Activated CD4-positive, CD25-positive, alpha-beta regulatory T cell treated with anti-CD3 and anti-CD28 coated beads, Interleukin-2, amount 50 U/mL, for 72 hours (primary cell): ENCODE data around the gene SEMA3A.
"Not testable (repeated sequence)": the region's sequence is repeated elsewhere in the genome, so short reads cannot be mapped to it uniquely, and the experiment has no call there.

Experiments used
- DNase-seq: peaks from one replicate; pipeline ENCODE4 v3.0.0; 2021

The SEMA3A gene

DNA sequence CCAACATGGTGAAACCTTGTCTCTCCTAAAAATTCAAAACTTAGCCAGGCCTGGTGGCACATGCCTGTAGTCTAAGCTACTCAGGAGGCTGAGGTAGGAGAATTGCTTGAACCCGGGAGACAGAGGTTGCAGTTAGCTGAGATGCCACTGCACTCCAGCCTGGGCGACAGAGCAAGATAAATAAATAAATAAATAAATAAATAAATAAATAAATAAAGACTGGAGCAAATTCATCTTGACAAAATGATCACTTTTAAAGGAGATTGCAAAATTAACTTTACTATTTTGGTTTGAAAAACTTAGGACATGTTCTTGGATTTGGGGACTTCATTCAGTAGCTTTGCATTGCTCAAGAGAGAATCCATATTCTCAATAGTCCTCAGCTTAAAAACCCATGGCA is 137.0 kb downstream of the SEMA3A start:
- no peak for DNase-seq

DNA sequence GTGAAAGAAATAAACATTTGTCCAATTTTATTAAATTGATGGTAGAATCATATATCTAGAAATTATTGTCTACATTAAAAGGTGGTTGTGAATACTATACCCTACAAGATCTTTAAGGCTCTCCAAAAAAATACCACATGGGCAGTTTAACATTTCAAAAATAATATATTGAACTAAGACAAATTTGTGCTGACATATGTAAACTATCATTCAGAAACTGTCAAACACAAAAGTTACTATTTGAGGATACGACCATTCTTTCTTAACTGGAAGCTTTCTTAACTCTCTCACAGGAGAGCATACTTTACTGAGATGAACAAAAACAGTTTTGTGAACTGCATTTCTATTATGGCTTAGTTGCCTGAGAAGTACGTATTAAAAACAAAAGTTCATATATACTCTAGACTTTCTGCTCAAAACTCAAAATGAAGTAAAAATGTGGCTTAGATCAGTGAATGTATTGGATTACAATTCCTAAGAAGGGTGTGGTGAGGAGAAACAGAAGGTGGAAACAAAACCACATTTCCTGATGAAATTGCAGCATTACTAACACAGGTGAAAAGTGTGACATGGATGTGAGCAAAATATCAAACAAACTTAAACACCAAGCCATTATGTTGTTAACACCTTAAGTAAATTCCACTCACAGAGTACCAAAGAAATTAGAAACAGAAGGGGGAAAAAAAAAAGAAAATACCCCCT is 138.5 kb downstream of the SEMA3A start:
- no peak for DNase-seq

DNA sequence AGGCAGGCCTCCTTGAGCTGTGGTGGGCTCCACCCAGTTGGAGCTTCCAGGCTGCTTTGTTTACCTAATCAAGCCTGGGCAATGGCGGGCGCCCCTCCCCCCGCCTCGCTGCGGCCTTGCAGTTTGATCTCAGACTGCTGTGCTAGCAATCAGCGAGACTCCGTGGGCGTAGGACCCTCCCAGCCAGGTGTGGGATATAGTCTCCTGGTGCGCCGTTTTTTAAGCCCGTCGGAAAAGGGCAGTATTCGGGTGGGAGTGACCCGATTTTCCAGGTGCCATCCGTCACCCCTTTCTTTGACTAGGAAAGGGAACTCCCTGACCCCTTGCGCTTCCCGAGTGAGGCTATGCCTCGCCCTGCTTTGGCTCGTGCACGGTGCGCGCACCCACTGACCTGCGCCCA is 139.4 kb downstream of the SEMA3A start:
- not testable (repeated sequence) for DNase-seq

DNA sequence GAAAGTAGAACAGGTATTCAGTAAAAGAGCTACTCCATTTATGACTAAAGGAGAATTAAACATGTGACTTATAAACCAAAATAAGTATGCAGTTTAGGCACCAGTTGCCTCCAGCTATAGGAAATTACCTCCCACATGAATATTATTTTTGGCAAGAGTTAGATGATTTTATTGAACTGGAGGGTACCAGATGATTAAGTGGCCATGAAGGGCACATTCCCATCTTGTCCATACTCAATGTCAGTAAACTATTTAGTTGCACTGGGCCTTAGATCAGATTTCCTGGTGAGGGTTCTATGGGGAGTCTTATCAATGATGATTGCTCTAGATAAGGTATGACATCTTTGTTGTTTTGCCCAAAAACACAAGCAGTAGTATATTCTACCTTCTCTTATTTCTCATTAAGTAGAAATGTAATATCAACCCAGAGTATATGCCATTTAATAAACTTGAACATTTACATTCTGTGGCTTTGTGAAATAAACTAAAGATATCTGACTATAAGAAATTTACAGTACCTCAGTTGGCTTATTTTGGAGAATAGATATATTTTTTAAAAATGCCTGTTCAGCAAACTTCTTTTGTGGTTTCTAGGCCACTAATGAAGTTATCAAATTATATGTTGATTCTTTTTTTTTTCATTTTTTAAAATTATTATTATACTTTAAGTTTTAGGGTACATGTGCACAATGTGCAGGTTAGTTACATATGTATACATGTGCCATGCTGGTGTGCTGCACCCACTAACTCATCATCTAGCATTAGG is 145.3 kb downstream of the SEMA3A start:
- no peak for DNase-seq

DNA sequence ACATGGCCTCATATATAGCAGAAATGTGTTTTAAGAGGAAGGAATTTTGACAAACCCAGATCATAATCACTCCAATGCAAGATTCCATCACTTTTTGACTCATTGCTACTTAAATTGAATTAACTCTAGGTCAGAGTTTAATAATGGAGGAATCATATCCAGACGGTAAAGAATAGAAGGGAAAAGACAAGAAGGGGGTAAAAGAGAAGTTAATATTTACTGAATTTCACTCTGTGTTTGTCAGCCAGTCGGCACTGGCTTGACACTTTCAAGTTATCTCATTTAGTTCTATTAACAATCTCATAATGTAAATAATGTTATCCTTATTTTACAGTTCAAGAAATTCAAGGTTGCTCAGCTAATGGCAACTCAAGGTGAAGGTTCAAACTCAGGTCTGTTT is 147.5 kb downstream of the SEMA3A start:
- DNase-seq, result no peak

DNA sequence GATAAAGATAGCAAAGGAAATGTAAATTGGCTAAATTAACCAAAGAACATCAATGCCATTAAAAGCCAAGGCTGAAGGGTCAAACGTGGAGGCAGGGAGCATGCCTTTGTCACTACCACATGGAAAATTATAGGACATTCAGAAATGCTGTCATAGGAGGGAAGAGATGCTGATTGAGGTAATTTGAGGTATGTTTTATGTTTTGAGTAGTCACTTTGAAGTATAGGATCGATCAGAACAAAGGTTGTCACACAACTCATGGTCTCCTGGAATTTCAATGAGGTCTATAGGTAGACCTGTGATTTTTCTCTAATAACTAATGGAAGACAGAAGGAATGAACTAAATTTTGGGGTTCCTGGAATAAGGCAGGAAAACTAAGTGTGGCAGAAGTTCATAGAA is 149.8 kb downstream of the SEMA3A start:
- no peak for DNase-seq

DNA sequence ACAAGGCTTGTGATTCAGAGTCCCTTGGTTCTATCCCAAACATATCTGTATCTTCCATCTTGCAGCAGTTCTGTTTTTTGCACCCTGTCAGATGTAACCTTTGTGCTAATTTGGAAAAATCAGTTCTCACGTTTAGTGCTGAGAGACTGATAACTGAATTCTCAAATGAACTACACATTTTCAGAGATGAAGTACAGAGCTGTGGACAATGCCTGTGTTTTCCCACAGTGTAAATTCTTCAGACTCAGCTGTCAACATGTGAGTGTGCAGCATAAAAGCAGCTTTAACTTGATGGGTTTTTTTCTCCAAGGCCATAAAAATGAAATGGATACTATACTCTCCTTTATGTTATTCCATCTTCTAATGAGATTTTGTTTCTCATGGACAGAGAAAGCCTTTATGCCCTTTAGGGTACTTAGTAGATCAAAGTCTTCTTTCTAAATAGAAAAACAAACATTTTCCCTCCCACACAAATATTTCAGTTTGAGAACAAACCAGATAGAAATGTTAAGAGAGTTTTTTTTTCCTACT is 150.9 kb downstream of the SEMA3A start:
- DNase-seq, result no peak

DNA sequence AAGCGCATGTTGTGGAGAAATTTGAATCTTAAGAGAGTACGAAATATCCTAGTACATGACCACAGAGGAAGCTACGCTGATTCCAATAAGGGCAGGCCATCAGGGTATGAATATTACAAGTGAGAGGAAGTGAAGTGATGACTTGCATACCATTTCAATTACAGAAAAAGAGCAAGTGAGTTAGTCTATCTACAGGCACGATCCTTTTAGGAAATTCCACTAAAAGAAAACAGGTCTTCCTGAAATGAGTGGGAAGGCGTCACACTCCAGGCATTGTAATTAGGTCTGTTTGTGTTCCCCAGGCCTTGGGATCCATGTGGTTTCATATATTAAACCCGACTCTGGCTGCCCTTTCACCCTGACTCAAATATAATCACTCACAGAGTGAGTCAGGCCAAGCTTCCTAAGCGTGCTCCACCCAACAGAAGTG is 152.5 kb downstream of the SEMA3A start:
- DNase-seq, result no peak

DNA sequence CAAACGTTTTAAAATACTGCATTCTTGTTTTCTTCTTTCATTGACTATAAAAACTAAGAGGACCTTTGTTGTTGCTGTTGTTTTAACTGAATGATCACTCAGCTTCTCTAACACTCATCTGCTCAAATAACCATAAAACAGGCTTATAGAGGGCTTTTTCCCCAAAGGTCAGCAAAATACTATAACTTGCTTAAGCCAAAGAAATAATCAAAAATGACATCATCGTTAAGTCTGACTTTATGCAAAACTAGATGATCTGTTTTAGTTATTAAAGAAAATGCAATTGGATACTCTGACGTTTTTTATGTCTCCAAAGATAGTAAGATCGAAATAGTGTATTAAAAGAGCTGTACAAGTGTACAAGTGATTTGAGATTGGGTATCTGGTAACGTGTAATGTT is 152.9 kb downstream of the SEMA3A start:
- no peak for DNase-seq

DNA sequence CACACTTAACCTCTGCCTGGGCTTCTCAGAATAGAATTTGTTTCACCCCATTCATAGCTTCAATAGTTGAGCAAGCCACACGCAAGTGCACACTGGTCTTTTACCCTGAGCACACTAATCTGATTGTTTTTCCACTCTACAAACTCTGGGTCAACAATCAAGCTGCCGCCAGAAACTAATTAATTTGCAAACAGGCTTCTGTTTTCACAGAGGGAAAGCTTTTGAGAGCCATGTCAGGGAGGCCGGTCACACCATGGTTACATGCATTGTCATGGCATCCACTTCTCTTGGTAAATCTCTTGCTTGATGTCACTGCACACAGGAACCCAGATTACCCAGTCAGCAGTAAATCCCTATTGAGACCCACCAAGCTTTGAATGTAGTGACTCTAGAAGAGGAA is 154.2 kb downstream of the SEMA3A start:
- no peak for DNase-seq

DNA sequence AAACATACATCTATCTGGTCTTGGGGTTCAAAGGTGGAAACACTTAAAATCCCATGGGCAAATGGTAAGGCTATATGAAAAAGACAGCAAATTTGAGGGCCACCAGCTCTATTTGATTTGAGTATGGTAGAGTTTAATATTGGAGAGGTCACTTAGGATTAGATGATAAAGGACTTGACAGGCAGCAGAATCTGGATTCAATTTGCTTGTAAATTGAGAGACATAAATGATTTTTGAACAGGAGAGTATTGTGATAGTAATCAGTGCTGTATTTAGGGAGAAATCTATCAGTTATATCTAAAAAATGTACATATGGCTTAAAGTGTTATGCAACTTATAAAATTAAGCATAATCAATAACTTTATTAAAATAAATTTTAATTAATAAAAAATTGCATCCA is 155.2 kb downstream of the SEMA3A start:
- no peak for DNase-seq

DNA sequence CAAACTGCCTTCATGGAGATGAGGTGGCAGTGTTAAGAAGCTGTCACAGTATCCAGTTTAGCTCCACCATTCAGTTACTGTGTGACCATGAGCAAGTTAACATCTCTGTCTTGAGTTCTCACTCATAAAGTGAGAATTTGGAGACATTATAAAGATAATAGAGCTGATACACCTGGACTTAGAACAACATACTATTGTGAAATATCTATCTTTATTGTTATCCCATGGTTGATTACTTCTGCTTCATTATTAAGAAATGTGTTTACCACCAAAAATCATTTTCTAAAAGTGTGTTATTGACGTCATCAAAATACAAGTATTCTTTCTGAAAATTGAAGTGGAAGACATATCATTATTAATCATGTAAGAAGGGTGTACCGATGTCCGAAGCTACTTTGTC is 166.9 kb downstream of the SEMA3A start:
- no peak for DNase-seq

DNA sequence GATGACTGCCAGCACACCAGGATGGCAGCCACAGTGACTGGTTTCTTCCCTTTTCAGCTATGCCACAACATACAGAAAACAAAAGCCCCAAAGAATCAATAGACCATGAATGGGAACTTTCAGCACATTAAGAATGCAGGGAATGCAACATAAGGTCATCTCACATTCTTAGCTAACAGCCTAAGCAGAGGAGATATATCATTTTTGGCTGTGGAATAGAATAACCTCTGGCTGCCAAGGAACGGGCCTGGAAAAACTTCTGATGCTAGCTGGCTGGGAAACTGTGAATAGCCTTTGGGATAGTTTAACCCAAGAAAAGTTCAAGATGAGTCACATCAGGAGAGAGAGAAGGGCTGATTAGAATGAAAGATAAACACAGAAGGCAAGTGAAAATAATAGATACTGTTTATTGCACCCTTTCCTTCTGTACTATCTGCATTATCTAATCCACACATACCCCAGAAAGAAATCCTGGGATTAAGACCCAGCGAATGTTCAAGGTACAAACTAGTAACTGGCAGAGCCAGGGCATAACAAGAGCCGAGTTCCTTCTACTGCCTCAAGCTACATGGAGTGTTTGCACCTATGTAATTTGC is 169.2 kb downstream of the SEMA3A start:
- DNase-seq, result no peak

DNA sequence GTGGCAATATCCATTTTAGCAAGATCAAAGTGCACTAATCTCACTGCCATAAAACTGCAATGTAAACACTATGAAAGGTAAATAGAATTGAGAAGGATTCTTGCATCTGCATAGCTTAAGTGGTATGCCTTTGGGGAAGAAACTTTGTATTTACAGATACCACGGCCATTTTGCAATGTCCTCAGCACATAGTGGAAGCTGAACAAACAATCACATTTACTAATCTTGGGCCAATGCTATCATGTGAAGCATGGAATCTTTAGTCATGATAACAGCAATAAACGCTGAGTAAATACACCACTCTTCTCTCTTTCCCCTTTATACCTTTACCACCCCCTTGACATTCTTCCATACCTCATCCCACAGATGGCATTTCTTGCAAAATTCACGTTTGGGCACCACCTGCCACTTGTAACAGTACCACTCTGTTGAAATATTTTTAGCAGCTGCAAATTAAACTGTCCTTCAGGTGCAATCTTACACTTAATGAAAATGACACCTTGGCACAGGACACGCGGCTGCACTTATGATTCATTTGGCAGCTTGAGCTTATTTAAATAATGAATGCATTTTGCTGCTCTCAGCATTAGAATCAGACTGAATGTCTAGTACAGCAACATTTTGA is 171.8 kb downstream of the SEMA3A start:
- no peak for DNase-seq

DNA sequence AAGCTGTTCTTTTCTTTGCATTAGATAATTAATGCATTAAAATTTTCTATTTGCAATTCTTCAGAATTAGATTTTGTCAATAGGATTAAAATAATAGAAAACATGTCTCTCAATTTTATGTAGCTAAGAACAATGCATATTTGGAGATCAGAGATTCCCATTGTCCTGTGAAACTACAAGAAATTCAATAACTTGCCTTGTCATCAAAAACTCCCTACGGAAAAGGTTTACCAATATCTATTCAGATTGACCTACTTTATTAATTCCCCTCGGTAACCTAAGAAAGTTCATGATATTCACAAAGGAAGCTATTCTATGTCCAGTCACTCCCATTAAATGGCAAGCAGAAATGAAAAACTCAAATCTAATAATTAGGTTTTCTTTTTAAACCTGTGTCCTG is 172.6 kb downstream of the SEMA3A start:
- DNase-seq, result no peak

DNA sequence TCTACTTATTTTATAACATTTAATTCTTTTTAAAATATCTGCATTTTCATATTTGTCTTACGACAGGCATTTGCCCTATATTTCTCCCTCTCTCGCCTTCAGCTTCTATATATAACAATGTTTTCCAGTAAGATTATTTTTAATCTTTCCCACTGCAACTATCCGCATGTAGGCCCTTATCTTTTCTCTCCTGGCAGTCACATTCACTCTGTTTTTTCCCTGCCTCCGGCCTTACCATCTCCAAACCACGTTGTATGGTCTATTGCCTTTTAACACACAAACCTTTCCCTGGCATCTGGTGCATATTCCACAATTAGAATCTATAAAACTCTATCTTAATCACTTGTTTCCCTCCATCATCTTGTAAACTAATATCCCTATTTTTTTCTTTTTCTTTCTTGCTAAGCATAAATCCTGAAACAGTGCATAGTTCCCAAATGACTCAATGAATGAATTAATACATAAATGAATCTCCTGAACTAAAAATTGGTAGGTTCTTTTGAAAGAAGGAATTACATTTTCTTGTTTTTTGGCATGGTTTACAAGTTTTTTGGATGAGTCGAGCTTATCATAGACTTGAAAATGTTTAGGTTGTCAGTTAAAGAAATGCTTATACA is 173.2 kb downstream of the SEMA3A start:
- DNase-seq, result no peak

DNA sequence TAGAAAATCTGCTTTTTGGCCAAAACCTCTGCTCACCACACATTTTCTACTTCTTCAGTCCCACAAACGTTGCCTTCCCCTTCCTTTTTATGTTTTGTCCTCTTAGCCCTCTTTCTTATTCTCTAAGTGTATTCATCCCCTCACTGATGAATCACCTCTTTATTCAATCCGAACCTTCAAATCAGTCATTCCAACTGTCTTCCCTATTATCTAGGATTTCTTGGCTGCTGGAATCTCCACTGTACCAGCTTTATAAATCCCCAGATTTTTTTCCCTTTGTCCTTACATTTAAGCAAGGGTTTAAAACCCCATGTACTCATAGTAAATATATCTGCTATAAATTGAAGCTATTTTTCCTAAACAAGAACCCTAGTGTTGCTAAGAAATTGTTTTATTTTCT is 176.9 kb downstream of the SEMA3A start:
- no peak for DNase-seq

DNA sequence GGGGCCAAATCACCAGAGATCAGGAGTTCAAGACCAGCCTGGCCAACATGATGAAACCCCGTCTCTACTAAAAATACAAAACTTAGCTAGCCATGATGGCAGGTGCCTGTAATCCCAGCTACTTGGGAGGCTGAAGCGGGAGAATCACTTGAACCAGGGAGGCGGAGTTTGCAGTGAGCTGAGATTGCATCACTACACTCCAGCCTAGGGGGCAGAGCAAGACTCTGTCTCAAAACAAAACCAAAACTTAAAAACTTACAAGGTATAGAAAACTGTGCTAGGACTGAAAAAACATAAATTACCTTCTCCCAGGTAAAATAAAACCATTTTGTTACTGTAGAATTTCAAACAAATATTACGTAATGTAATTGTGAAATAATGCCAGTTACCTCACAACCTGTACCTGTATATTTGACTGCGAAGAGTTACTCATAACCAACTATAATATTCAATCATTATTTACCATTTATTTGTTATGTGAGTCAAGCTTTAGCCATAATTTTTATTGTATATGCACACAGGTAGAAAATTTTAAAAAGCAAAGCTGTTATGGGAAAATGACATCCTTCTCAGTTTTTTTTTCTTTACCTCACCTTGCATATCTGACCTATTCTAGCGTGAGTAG is 180.9 kb downstream of the SEMA3A start:
- DNase-seq, result no peak

DNA sequence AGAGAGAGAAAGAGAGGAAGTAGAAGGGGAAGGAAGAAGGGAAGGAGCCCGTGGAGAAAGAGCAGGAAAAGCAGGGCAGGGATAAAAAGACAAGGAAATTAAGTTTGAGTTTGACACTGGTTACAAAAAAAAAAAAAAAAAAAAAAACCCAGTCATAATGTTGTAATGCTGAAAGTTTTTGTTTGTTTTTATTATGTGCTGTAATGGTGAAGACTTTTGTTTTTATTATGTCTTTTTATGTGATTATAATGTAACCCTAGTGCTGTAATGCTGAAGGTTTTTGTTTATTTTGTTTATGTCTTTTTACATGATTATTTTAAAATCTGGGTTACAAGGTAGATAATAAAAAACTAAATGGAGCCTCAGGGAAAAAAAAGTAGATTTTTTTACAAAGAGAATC is 184.8 kb downstream of the SEMA3A start:
- DNase-seq, result no peak

DNA sequence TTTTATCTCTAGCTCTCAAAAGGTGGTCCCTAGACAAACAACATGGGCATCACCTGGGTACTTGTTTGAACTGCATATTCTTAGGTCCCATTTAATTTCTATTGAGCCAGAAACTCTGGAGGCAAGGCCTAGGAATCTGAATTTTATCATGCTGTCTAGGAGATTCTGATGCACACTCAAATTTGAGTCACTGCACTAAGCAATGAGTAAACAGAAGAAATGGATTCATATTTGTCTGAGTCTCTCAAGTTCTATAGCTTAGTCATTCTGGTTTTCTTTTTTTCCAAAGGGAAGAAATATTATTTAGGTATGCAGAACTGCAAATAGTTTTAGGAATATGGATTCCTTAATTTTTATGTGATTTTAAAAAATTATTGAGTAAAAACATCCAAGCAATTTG is 185.5 kb downstream of the SEMA3A start:
- no peak for DNase-seq

DNA sequence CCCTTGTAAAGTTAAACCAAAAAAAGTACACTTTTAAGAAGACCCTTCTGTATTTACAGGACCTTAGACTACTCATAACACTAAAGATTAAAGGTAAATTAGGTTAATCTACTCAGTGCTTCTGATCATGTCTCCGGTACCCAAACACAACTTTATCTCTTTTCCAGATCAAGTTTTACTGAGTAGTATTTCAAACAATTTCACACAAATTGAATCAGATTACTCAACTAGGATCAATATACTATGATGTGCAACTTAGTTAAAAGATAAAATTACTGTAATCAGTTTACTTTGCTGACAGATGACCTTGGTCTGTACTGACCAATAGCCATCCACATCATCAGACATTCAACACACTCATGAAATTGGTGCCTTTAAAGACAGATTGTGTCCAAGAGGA is 191.4 kb downstream of the SEMA3A start:
- no peak for DNase-seq

DNA sequence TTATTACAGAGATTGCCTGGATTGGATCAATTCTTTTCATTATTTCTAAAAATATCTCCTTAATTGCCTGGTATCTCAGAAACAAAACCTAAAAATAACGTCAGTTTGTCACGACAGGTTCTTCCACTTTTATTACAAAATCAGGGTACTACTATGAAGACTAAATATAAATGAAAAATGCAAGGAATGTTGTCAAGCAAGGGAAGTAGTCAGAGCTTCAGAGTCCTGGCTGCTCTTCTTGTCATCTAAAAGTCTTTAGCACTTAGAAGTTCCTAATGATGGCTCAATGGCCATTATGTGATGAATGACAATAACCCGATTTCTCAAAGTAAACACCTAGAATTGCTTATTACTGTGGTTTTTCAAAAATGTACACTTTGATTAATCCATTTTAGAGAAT is 192.2 kb downstream of the SEMA3A start:
- DNase-seq, result no peak

DNA sequence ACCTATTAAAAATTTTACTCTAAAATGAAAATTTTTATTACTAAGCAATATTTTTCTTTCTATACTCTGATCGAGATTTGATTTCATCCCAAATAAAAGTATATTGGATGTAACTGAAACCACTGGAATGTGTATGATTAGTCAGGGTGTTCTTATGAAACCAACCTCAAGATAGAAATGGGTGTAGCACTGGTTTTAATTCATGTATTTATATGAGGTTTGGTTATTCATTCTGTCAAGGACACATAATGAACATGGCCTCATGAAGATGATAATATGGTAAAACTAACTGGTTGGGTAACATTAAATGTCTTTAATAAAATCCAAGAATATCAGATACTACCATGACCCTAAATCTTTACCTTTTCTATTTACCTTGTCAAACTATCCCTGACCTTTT is 197.7 kb downstream of the SEMA3A start:
- DNase-seq, result no peak
